Activated CD4-positive, alpha-beta T cell treated with anti-CD3 and anti-CD28 coated beads, Interleukin-2, amount 10 ng/mL, durations not matched to agents 7 days and 5 days (primary cell): ENCODE data around the gene NOC2L. TPM values are rescaled to one million over a fixed set of nuclear protein-coding genes. Genes with fewer than 3 reads are reported as not detected.
A peak's percentile ranks its signal among the peaks of the same experiment; 100 is the strongest.
"Not testable (repeated sequence)": the region's sequence is repeated elsewhere in the genome, so short reads cannot be mapped to it uniquely, and the experiment has no call there.

Source experiments
- CTCF ChIA-PET: fragments of 350-600 bp; sonication (Branson Sonifier 250); formaldehyde crosslinking; loops from one replicate; lab custom pipeline; 2021; ENCODE audit warnings: antibody characterized with exemption; lab: Charles Lee
- POLR2A ChIA-PET: fragments of 350-600 bp; sonication (Branson Sonifier 250); formaldehyde crosslinking; loops from one replicate; lab custom pipeline; 2021; ENCODE audit warnings: antibody characterized with exemption; lab: Charles Lee
- DNase-seq: peaks from one replicate; pipeline ENCODE4 v3.0.0-alpha.2; 2020
- H3K27ac Mint-ChIP-seq: one replicate; pipeline ENCODE4 v1.8.0; 2021; ENCODE audit warnings: mild to moderate bottlenecking, moderate library complexity, mixed read lengths
- H3K27me3 Mint-ChIP-seq: one replicate; pipeline ENCODE4 v1.8.0; 2021; ENCODE audit warnings: mixed read lengths
- H3K36me3 Mint-ChIP-seq: one replicate; pipeline ENCODE4 v1.8.0; 2021; ENCODE audit warnings: low read depth, mixed read lengths
- H3K4me1 Mint-ChIP-seq: one replicate; pipeline ENCODE4 v1.8.0; 2021; ENCODE audit warnings: mixed read lengths
- H3K4me3 Mint-ChIP-seq: one replicate; pipeline ENCODE4 v1.8.0; 2021; ENCODE audit warnings: mild to moderate bottlenecking, moderate library complexity, mixed read lengths
- H3K9me3 Mint-ChIP-seq: one replicate; pipeline ENCODE4 v1.8.0; 2021; ENCODE audit warnings: mixed read lengths
- total RNA-seq, 2 experiments: library from RNA; stranded (reverse); gene quantifications; one replicate each; pipeline ENCODE4 v1.2.3, GENCODE V29; 2021

Gene NOC2L
- total RNA-seq, 2 experiments from 2014 or later = 60.5 to 71.8 TPM

DNA sequence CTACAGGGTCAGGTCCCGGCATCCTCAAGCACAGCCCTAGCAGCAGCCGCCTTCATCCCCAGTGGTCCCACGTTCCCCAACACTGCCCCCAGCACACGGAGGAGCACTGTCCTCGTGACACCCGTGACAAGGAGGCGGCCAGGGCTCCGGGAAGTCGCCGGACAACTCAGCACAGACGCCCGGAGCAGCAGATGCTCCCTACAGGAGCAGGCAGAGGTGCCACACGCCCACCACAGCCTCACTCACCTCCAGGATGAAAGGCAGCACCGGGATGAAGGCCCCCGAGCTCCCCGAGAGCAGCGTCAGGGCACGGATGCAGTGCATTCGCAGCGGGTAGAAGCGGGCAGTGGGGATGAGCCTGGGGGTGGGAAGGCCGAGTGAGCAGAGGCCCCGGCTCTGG is 8.2 kb downstream of the NOC2L start:
- no peak for DNase-seq
- Mint-ChIP-seq H3K9me3 (no peaks in the 10 kb centered on the region), H3K27me3 (no peaks in the 10 kb centered on the region), H3K4me1 (peaks cover 1% of the 10 kb centered on the region), H3K36me3 (peaks cover 47% of the 10 kb centered on the region), H3K4me3 (no peak overlapping the region), H3K27ac (no peak overlapping the region)
- ChIA-PET CTCF (no interaction called here), POLR2A (no interaction called here)

DNA sequence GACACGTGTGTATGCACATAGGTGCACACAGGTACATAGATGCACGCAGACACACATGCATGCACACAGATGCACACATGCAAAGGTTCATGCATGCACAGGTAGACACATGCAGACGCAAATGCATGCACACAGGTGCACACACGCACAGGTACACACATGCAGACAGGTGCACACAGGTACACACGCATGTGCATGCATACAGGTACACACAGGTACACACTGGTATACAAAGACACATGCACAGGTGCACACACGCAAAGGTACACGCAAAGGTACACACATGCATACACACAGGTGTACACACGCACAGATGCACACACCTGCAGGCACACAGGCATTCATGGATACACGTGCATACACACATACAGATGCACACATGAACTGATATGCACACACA is 8.8 kb downstream of the NOC2L start:
- Mint-ChIP-seq H3K27me3 (no peaks in the 10 kb centered on the region), H3K27ac (no peak overlapping the region), H3K9me3 (no peaks in the 10 kb centered on the region), H3K4me3 (no peak overlapping the region), H3K4me1 (peaks cover 1% of the 10 kb centered on the region), H3K36me3 (peaks cover 49% of the 10 kb centered on the region)
- DNase-seq = no peak
- POLR2A ChIA-PET = no interaction called here
- CTCF ChIA-PET = no interaction called here

DNA sequence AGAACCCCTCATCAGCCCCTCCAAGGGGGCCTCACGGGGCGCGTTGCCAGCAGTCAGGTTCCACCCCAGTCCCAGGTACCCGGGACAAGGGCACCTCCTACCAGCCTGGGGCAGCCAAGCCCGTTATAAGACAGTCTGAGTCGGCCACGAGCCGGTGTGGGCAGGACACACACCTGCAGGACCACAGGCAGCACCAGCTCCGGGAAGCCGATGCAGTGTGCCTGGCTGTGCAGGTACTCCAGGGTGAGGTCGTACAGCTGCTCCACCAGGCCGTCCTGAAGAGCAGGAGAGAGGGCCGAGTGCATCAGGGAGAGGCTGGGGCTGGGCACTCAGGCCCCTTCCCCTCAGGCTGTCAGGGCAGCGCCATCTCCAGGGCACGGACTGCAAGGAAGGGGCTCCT is 11.1 kb downstream of the NOC2L start:
- CTCF ChIA-PET = no interaction called here
- POLR2A ChIA-PET = no interaction called here
- no peak overlapping the region for H3K27ac Mint-ChIP-seq
- peaks cover 1% of the 10 kb centered on the region for H3K4me1 Mint-ChIP-seq
- no peak for DNase-seq
- H3K36me3 Mint-ChIP-seq = peaks cover 39% of the 10 kb centered on the region
- no peaks in the 10 kb centered on the region for H3K9me3 Mint-ChIP-seq
- peaks cover 4% of the 10 kb centered on the region for H3K27me3 Mint-ChIP-seq
- no peak overlapping the region for H3K4me3 Mint-ChIP-seq

- peaks cover 39% of the 10 kb centered on the region for H3K36me3 Mint-ChIP-seq
- POLR2A ChIA-PET, DNase-seq, H3K27ac Mint-ChIP-seq, H3K4me1 Mint-ChIP-seq, CTCF ChIA-PET, H3K9me3 Mint-ChIP-seq, H3K4me3 Mint-ChIP-seq, H3K27me3 Mint-ChIP-seq: not testable (repeated sequence)
Measured at GRCh38 chr1:946811-947210, 12.2 kb downstream of the NOC2L start.

DNA sequence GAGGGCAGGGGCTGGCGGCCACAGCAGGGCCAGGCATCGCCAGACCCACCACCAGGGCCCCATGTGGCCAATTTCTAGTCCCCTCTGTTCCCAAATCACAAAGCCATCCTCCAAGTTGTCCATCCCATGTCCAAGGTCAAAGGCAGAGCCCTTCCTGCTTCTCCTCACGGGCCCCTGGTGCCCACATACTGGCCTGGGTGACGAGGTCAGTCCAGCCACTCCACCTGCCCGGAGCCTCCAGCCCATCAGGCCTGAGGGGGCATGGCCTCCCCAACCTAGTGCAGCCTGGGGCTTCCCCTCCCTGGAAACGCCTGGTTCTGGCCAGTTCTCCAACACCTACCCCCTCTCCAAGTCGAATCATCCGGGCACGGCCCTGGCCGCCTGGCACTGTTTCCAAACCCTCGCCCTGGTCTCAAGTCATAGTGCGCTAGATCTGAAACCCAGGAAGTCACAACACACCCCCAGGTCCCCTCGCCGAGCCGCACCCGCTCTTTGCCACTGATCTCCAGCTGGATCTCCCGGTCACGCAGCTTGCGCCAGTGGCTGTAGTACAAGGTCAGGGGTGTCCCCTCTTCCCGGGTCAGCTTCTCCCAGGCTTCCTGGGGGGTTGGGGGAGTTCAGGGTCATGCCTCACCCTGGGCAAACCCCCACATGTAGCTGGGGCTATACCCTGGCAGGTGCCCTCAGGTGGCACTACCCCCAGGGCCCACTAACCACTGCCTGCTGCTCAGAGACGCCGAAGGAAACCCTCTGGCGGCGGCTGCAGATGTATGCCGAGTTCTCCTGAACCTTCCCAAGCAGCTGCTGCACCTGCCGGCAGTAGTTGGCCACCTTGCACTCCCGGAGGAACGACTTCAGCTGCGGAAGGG is 13.1 kb downstream of the NOC2L start:
- Mint-ChIP-seq H3K27ac (no peak overlapping the region), H3K36me3 (peaks cover 32% of the 10 kb centered on the region), H3K27me3 (peaks cover 11% of the 10 kb centered on the region), H3K4me1 (peaks cover 4% of the 10 kb centered on the region), H3K4me3 (no peak overlapping the region), H3K9me3 (no peaks in the 10 kb centered on the region)
- CTCF ChIA-PET = no interaction called here
- POLR2A ChIA-PET = no interaction called here
- no peak for DNase-seq

DNA sequence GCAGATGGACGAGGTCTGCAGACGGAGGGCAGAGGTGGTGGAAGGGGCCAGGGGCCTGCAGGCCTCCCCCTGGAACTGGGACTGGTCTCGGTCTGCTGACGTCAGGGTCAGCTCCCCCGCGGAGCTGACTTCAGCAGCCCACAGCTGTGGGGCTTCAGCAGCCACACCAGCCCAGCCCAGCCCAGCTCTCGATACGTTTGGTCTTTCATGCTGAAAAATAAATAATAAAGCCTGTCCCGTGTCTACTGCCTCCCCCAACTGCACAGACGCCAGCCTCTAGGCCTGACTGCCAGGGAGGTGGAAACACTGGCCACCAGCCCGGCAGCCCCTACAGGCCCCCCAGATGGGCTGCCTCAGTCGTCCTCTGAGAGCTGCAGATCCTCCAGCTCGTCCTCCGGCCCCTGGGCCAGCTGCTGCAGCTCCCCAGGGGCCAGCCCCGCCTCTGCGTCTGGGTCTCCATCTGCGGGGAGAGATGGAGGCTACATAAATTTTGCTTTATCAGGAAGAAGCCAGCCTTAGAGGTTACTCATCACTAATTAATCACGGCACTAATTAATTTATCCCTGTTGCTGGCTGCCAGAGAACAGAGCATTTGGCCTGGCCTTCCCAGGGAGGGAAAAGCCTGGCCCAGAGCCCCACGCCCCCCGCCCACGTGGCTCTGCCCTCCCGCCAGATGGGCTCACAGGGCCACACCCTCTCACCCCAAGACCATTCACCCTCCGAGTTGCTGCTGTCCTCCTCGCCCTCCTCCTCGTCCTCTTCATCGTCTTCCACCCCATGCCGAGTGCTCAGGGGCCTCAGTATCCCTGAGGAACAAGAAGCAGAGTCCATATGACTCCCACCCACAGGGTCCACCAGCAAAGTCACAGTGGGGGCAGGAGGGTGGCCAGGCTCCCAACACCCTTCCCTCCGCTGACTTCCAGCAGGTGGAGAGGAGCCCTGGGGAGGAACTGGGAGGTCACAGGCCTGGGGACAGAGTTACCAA is 14.4 kb downstream of the NOC2L start:
- no peaks in the 10 kb centered on the region for H3K9me3 Mint-ChIP-seq
- H3K27ac Mint-ChIP-seq = no peak overlapping the region
- peaks cover 20% of the 10 kb centered on the region for H3K36me3 Mint-ChIP-seq
- no peak overlapping the region for H3K4me3 Mint-ChIP-seq
- ChIA-PET CTCF (interaction anchor here (0.6 to 1.0 kb wide), 2 partner anchors 12 to 14 kb away, joined by 3 to 4 read pairs; partner anchors contain the start of gene NOC2L), POLR2A (no interaction called here)
- peaks cover 17% of the 10 kb centered on the region for H3K27me3 Mint-ChIP-seq
- H3K4me1 Mint-ChIP-seq = peaks cover 4% of the 10 kb centered on the region
- DNase-seq = no peak

- no peak for DNase-seq
- Mint-ChIP-seq H3K4me1 (peaks cover 4% of the 10 kb centered on the region), H3K36me3 (peaks cover 14% of the 10 kb centered on the region), H3K27ac (no peak overlapping the region), H3K9me3 (no peaks in the 10 kb centered on the region), H3K27me3 (peaks cover 23% of the 10 kb centered on the region), H3K4me3 (no peak overlapping the region)
- ChIA-PET POLR2A (no interaction called here), CTCF (interaction anchor here (0.6 to 1.0 kb wide), 3 partner anchors 11 to 39 kb away, joined by 3 to 5 read pairs (median 4); partner anchors contain the start of gene NOC2L)
Measured at GRCh38 chr1:943545-944340, 15.3 kb downstream of the NOC2L start.

DNA sequence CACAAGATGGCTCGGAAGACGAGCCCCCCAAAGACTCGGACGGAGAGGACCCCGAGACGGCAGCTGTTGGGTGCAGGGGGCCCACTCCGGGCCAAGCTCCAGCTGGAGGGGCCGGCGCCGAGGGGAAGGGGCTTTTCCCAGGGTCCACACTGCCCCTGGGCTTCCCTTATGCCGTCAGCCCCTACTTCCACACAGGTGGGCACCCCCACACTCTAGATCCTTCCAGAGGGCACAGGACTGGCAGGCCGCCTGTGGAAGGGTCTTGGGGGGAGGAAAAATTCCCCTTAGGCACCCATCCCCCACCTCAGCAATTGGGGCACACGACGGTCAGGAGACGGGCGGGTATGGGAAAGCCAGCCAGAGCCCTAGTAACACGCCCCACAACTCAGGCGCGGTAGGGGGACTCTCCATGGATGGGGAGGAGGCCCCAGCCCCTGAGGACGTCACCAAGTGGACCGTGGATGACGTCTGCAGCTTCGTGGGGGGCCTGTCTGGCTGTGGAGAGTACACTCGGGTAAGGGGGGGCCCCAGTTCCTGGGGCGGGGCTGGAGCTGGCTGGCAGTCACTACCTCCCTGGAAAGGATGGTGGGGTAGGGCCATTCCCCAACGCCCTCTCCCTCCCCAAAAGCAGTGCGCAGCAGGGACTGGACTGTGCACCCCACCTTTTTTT is 16.1 kb downstream of the NOC2L start:
- H3K36me3 Mint-ChIP-seq = peaks cover 14% of the 10 kb centered on the region
- CTCF ChIA-PET = interaction anchor here (0.6 to 0.7 kb wide), 2 partner anchors 25 to 38 kb away, joined by 3 to 5 read pairs; no protein-coding TSS in a partner anchor
- peaks cover 4% of the 10 kb centered on the region for H3K4me1 Mint-ChIP-seq
- DNase-seq = no peak
- H3K27me3 Mint-ChIP-seq = peaks cover 28% of the 10 kb centered on the region
- no peaks in the 10 kb centered on the region for H3K9me3 Mint-ChIP-seq
- POLR2A ChIA-PET = no interaction called here
- no peak overlapping the region for H3K4me3 Mint-ChIP-seq
- no peak overlapping the region for H3K27ac Mint-ChIP-seq

DNA sequence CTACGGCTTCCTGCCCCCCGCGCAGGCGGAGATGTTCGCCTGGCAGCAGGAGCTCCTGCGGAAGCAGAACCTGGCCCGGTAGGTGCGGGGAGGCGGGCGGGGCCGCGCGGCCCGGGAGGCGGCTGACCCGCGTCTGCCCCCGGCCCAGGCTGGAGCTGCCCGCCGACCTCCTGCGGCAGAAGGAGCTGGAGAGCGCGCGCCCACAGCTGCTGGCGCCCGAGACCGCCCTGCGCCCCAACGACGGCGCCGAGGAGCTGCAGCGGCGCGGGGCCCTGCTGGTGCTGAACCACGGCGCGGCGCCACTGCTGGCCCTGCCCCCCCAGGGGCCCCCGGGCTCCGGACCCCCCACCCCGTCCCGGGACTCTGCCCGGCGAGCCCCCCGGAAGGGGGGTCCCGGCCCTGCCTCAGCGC is 16.6 kb downstream of the NOC2L start:
- H3K4me1 Mint-ChIP-seq = peaks cover 4% of the 10 kb centered on the region
- H3K9me3 Mint-ChIP-seq = no peaks in the 10 kb centered on the region
- no peak for DNase-seq
- CTCF ChIA-PET = no interaction called here
- POLR2A ChIA-PET = no interaction called here
- H3K36me3 Mint-ChIP-seq = peaks cover 12% of the 10 kb centered on the region
- no peak overlapping the region for H3K27ac Mint-ChIP-seq
- no peak overlapping the region for H3K4me3 Mint-ChIP-seq
- H3K27me3 Mint-ChIP-seq = peaks cover 32% of the 10 kb centered on the region

DNA sequence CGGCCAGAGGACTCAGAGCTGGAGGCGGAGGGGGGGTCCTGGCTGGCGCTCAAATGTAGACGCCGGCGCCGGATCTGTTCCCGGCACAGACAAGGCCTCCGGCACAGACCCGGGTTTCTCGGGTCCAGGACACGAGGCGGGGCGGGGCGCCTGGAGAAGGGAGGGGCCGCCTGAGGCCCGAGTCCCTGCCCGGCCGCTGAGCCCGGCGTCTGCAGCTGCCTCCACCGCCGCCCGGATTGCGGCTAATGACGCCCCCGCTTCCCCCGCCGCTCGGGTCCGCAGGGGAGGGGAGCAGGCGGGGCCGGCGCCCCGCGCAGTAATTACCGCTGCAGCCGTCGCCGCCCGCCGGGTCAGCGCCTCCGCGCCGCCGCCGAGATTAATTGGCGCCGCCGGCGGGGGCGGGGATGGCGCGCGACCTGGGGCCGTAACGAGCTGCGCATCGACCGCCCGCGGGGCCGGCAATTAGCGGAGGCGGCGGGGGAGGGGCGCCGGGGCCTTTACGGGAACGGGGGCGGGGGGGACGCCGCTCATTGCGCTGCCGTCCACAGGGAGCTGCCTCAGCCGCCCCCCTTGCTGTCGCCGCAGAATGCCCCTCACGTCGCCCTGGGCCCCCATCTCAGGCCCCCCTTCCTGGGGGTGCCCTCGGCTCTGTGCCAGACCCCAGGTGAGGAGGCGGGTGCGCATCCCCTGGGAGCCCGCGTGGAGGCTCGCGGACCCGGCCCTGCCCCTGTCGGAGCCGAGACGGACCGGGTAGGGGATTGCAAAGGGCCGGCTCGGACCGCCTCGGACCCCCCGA is 17.3 kb downstream of the NOC2L start:
- H3K27me3 Mint-ChIP-seq = peaks cover 32% of the 10 kb centered on the region
- H3K4me3 Mint-ChIP-seq = no peak overlapping the region
- POLR2A ChIA-PET = no interaction called here
- no peak for DNase-seq
- H3K36me3 Mint-ChIP-seq = peaks cover 7% of the 10 kb centered on the region
- H3K27ac Mint-ChIP-seq = no peak overlapping the region
- H3K9me3 Mint-ChIP-seq = no peaks in the 10 kb centered on the region
- CTCF ChIA-PET = interaction anchor here (1.0 to 2.0 kb wide), 2 partner anchors 30 to 37 kb away, joined by 3 to 5 read pairs; no protein-coding TSS in a partner anchor
- H3K4me1 Mint-ChIP-seq = peaks cover 4% of the 10 kb centered on the region

- no peak for DNase-seq
- ChIA-PET CTCF (interaction anchor here (1.0 to 2.0 kb wide), 3 partner anchors 9 to 36 kb away, joined by 3 to 5 read pairs (median 3); no protein-coding TSS in a partner anchor), POLR2A (no interaction called here)
- no peaks in the 10 kb centered on the region for H3K9me3 Mint-ChIP-seq
- peak overlapping the region; percentile 53 for H3K4me3 Mint-ChIP-seq
- H3K36me3 Mint-ChIP-seq = peaks cover 7% of the 10 kb centered on the region
- peaks cover 32% of the 10 kb centered on the region for H3K27me3 Mint-ChIP-seq
- H3K4me1 Mint-ChIP-seq = peaks cover 4% of the 10 kb centered on the region
- H3K27ac Mint-ChIP-seq = no peak overlapping the region
Measured at GRCh38 chr1:941015-941587, 18.0 kb downstream of the NOC2L start.
